Endothelial cell (in vitro differentiated cells): Measurements from ENCODE around the gene KSR1. TPM values are rescaled to one million over a fixed set of nuclear protein-coding genes. Genes with fewer than 3 reads are reported as not detected.
"Not testable (repeated sequence)": the region's sequence is repeated elsewhere in the genome, so short reads cannot be mapped to it uniquely, and the experiment has no call there.

Source experiments
- DNase-seq: peaks from one replicate; pipeline ENCODE4 v3.0.0; 2021; ENCODE audit warnings: low spot score
- H3K27ac Mint-ChIP-seq: one replicate; pipeline ENCODE4 v1.8.0; 2021; ENCODE audit warnings: mixed read lengths, inconsistent platforms; ENCODE audit not compliant: unreplicated experiment
- H3K27me3 Mint-ChIP-seq: one replicate; pipeline ENCODE4 v1.8.0; 2021; ENCODE audit warnings: mild to moderate bottlenecking, moderate library complexity, mixed read lengths, inconsistent platforms; ENCODE audit not compliant: unreplicated experiment
- H3K36me3 Mint-ChIP-seq: one replicate; pipeline ENCODE4 v1.8.0; 2021; ENCODE audit warnings: mild to moderate bottlenecking, low read depth, mixed read lengths, inconsistent platforms; ENCODE audit not compliant: unreplicated experiment
- H3K4me1 Mint-ChIP-seq: one replicate; pipeline ENCODE4 v1.8.0; 2021; ENCODE audit warnings: mild to moderate bottlenecking, mixed read lengths, inconsistent platforms; ENCODE audit not compliant: unreplicated experiment
- H3K4me3 Mint-ChIP-seq: one replicate; pipeline ENCODE4 v1.8.0; 2021; ENCODE audit warnings: mild to moderate bottlenecking, mixed read lengths, inconsistent platforms; ENCODE audit not compliant: unreplicated experiment
- H3K9me3 Mint-ChIP-seq: one replicate; pipeline ENCODE4 v1.8.0; 2021; ENCODE audit warnings: mixed read lengths, inconsistent platforms; ENCODE audit not compliant: unreplicated experiment
- CTCF ChIP-seq: fragments of 200-600 bp; sonication (generic); IDR thresholded peaks from one replicate; pipeline ENCODE4 v1.5.0; 2021; ENCODE audit warnings: antibody characterized with exemption; ENCODE audit not compliant: unreplicated experiment
- total RNA-seq: library from RNA; stranded (reverse); fragmentation: NEBNext Ultra II Directional; extraction: Animal tissue kit (Norgen Biotek cat#: 25700); gene quantifications from one replicate; pipeline ENCODE4 v1.2.1, GENCODE V29; 2021; ENCODE audit not compliant: unreplicated experiment

KSR1 gene
- total RNA-seq, 1 donor from 2014 or later = 65.2 TPM

GRCh38 chr17:27634026-27634335 is 177.7 kb downstream of the KSR1 start:
- H3K27me3 Mint-ChIP-seq = peaks cover 6% of the 10 kb centered on the region
- H3K4me1 Mint-ChIP-seq = peaks cover 3% of the 10 kb centered on the region
- no peak for DNase-seq
- H3K36me3 Mint-ChIP-seq = peaks cover 4% of the 10 kb centered on the region
- H3K9me3 Mint-ChIP-seq = no peaks in the 10 kb centered on the region
- TF ChIP-seq CTCF = no peak
- no peak overlapping the region for H3K4me3 Mint-ChIP-seq
- H3K27ac Mint-ChIP-seq = no peak overlapping the region

- Mint-ChIP-seq H3K27ac (no peak overlapping the region), H3K4me3 (no peak overlapping the region), H3K36me3 (no peaks in the 10 kb centered on the region), H3K4me1 (peaks cover 3% of the 10 kb centered on the region), H3K27me3 (peaks cover 6% of the 10 kb centered on the region), H3K9me3 (no peaks in the 10 kb centered on the region)
- no peak for DNase-seq
- TF ChIP-seq CTCF = no peak
Measured at GRCh38 chr17:27634776-27635175, 178.5 kb downstream of the KSR1 start.

GRCh38 chr17:27635275-27635823 is 179.1 kb downstream of the KSR1 start:
- Mint-ChIP-seq H3K36me3 (peaks cover 4% of the 10 kb centered on the region), H3K27ac (no peak overlapping the region), H3K9me3 (no peaks in the 10 kb centered on the region), H3K4me3 (no peak overlapping the region), H3K4me1 (peaks cover 3% of the 10 kb centered on the region), H3K27me3 (peaks cover 6% of the 10 kb centered on the region)
- no peak for DNase-seq
- TF ChIP-seq CTCF = no peak

DNA sequence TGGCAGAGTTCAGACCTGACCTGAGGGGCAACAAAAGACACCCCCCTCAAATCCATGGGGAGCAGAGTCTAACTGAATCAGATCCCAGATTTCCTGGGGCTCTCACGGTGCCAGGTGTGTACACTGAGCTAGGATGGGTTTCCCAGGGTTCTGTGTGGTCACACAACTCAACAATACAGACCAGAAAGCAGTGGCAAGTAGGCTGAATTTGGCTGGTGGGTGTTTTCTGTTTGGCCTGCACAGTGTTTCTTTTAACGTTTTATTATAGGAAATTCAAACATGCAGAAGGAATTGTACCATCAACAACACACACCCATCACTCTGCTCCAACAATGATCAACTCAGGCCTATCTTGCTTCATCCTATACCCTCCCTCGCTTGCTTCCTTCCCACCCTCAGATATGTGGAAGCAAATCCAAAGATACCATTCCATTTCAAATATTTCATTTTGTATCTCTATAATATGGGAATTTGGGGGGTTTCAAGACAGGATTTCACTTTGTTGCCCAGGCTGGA is 179.8 kb downstream of the KSR1 start:
- H3K27ac Mint-ChIP-seq, H3K27me3 Mint-ChIP-seq, H3K4me3 Mint-ChIP-seq, H3K4me1 Mint-ChIP-seq, H3K36me3 Mint-ChIP-seq, DNase-seq, H3K9me3 Mint-ChIP-seq: not testable (repeated sequence)

DNA sequence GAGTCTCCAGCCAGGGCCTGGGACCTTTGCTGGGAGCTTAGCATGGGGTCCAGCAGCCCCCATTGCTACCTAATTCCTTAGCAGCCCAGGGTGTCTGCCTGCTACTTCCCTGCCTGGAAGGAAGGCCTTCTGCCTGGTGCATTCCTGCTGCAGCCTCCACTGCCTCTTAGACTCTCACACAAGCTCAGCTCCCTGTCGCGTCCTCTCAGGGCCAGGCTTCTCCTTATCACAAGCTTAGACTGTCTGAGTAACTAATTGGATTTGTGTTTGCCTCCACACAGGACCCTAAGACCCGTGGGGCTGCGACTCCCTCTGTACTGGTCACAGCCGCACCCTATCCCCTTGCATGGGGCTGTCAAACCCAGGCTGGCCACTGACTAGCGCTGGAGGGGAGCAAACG is 181.6 kb downstream of the KSR1 start:
- not testable (repeated sequence) for H3K9me3 Mint-ChIP-seq, DNase-seq, H3K4me1 Mint-ChIP-seq, H3K27ac Mint-ChIP-seq, H3K4me3 Mint-ChIP-seq, H3K36me3 Mint-ChIP-seq, H3K27me3 Mint-ChIP-seq

DNA sequence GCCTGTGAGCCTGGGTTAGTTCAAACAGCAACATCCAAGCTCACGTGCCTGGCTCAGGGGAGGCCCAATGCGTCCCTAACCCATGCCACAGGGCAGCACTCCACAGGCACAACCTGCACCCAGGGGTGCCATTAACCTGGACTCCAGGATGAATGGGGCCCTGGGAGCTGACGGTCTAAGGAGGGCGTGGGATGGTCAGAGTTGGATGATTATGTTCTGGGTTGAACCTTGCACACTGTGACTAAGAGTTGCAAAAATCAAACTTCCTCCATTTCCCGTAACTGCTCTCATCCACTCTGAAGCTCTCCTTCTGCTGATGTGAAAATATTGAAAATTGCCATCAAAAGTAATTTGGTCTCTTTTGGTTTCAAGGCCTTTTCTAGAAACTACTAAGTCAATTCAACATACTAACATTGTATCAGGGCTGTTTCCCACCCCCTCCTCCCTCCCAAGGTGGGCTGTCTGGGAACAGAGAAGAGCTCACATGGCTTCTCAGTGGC is 182.2 kb downstream of the KSR1 start:
- H3K4me1 Mint-ChIP-seq, DNase-seq, H3K36me3 Mint-ChIP-seq, H3K27ac Mint-ChIP-seq, H3K27me3 Mint-ChIP-seq, H3K4me3 Mint-ChIP-seq, H3K9me3 Mint-ChIP-seq: not testable (repeated sequence)
